ENCODE measurements around the gene RASD2. TPM values are rescaled to one million over a fixed set of nuclear protein-coding genes. Genes with fewer than 3 reads are reported as not detected.

RASD2 gene
- total RNA-seq, 1 experiment from 2014 or later, result not detected

DNA sequence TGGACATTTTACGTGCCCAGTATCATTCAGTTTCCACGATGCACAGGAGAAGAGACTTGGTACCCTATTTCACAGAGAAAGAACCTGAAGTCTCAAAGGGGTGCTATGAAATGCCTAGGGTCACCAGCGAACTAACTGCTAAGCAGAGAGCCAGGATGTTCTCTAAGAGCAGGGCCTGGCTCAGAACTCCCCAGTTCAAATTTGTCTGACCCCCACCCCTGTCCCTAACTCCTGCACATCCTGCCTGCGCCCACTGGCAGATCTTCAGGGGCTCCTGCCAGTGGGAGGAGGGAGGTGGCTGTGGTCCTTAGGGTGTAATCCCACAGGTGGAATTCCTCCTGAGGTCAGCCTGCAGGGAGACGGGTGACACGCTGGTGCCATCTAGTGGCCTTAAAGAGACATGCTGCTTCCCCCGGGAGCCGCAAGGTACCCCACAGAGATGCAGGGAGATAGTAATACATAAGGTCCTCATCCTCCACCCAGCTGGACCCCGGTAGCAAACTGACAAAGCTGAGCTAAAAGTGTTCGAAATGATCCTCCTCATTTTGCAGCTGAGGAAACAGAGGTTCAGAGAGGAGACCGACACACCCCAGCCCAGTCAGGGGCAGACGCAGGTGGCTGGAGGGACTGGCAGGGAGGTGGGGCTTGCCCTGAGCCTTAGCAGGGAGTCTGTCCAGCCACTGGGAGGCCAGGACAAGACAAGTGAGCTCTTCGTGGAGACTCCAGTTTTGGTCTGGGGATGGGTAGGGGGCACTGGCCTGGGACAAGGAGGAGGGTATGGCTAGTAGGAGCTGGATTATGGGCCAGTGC lies 42.4 kb downstream of the RASD2 start:
- peak; percentile 60 for DNase-seq (ENCODE audit: low spot score)

DNA sequence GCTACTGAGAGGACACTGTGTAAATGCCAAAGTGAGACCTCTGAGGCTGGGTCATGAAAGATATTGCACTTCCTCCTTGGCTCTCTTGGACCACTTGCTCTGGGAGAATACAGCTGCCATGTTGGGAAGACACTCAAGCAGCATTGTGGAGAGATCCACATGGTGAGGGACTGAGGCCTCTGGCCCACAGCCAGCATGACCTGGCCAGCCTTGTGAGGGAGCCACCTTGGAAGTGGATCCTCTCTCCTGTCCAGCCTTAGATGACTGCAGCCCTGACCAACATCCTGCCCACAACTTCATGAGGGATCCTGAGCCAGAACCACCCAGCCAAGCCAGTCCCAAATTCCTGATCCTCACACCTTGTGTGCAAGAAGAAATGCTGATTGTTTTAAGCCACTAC lies 46.1 kb downstream of the RASD2 start:
- no peak for DNase-seq (ENCODE audit: low spot score)

DNA sequence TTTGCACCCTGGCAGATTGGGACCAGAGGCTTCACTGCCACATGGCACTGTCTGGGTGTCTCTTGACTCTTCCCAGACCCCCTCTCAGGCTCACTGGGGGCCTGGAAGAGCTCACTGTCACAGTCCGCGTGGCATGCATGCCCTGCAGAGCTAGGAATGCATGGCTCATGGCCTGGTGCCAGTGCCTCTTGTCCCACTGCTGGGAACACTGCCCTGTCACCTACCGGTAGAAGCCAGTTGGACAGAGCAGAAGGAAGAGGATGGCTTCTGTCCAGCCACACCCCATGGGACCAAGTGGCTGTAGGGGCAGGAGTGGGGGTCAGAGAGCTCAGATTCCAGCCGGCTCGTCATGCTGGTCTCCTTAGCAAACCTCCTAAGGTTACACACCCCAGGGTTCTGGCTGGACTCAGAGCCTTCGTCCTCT lies 46.8 kb downstream of the RASD2 start:
- DNase-seq (ENCODE audit: low spot score), result peak; percentile 38

DNA sequence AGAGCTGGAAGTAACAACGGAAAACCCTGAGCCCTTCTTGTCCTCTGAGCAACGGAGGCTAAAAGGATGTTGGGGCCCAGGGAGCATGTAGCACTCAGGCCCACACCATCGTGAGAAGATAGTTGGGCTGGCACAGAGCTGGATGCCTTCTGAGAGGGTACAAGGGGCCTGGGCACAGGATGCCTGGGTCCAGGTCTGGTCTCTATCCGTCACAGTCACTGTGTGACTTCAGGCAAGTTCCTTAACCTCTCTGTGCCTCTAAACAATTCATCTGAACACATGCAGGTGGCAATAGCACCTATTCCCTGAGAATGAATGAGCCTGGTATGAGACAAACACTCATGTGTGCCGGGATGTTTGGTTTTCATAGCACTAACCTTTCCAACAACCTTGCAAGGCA lies 47.3 kb downstream of the RASD2 start:
- no peak for DNase-seq (ENCODE audit: low spot score)

DNA sequence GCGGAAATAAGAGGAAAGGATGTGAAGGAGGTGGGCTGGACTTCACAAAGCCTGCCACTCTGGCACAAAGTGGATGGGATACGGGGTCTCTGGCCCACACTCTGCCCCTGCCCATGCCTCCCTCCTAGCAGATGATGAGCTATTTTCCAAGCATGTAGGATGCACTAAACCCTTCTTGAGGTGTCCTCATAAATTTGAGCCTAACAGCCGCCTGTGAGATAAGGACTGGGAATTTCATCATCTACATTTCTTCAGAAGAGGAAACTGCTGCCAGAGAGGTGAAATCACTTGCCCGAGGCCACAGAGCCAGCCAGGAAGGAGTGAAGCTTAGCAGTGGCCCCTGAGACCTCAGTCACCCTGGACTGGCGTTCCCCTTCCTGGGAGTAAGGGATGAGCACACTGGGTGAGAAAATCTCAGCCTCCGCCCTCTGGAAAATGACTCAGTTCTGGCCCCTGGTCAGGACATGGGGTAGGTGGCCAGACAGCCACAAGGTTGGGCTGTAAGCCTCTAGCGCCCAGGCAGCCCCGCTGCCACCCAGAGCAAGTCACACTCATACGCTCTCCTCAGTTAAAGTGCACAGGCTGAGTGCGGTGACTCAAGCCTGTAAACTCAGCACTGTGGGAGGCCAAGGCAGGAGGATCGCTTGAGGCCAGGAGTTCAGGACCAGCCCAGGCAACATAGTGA lies 48.6 kb downstream of the RASD2 start:
- DNase-seq (ENCODE audit: low spot score), result no peak

DNA sequence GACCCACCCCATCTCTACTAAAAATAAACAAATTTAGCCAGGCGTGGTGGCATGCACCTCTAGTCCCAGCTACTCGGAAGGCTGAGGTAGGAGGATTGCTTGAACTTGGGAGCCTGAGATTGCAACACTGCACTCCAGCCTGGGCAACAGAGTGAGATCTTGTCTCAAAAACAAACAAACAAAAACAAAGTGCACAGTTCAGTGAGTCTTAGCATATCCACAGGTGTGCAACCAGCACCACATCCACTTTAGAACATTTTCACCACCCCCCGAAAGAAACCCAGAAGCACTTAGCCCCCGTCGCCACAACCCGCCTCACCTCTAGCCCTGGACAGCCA lies 49.1 kb downstream of the RASD2 start:
- DNase-seq (ENCODE audit: low spot score), result no peak

DNA sequence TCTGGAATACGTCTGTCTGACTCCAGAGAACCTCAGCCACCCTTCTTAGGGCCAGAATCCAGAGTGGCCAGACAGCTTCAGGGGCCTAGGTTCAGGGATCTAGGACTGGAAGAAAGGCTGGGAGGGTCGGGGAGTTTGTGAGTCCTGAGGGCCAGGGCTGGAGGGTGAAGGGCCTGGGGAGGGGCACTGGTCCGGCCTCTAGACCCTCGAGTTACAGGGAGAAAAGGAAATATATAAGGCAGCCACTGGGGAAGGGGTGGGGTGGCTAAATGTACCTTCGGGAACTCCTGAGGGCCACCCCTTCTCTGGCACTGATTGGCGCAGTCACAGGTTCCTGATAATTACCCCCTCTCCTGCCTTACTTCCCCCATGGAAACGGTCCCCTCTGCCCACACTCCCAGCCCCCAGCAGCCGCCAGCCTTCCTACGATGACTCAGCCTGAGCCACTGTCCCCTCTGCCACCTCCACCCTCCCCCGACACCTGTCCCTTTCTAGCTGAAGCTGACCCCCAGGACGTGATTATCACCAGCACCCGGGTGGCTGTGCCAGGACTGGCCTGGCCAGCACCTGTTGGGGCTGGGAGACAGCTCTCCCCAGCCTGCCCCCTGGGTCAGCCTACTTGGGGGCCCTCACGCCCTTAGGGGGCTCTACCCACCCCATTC lies 50.1 kb downstream of the RASD2 start:
- DNase-seq (ENCODE audit: low spot score), result no peak

DNA sequence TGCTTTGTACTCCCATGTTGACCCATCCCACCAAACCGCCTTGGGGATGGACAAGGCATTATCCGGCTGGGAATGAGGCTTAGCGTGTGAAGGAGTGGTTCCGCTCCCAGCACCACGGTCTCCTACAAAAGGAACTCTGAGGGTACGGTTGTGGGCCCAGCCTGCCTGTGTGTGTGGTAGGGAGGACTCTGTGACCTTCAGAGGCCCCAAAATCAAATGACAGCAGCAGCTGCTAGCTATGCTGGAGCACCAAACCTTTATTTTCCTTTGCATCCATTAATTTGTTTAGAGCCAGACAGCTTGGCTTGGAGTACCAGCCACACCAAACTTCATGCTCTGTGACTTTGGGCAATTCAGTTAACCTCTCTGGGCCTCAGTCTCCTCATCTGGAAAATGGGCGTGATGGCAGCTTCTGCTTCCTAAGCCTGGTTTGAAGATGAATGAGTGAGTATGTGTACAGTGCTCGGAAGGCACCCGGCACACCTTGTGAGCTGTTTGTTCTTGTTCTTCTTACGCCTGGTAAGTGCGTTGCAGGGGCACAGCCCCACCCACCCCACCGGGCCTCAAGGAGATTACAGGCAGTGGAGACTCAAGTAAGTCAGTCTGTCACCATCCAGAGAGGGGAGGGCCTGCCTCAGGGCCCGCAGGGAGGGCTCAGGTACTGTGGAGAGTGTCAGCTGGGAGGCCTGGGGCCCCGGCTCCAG lies 51.2 kb downstream of the RASD2 start:
- DNase-seq (ENCODE audit: low spot score), result no peak

DNA sequence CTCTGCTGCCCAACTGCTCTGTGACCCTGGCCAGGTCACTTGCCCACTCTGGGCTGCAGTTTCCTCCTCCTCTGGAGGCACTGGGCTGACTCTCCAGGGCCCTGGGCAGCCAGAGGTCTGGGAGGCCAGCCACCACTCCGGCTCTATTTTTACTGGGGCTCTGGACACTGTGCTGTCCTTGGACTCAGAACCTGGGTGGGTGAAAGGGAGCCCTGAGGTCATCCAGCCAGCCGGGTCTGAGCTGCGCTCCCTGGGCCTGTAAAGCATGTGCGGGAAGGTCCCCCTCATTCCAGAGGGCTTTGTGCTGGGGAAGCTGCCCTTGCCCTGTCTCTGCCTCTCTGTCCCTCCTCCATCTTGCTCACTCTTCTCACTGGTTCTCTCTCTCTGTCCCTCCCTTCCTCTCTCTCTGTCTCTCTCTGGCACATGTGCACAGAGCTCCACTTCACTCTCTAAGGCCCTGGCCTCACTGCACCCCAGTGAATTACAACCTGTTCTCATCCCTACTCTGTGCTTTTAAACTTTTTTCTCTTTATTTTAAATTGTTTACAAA lies 51.9 kb downstream of the RASD2 start:
- no peak for DNase-seq (ENCODE audit: low spot score)

DNA sequence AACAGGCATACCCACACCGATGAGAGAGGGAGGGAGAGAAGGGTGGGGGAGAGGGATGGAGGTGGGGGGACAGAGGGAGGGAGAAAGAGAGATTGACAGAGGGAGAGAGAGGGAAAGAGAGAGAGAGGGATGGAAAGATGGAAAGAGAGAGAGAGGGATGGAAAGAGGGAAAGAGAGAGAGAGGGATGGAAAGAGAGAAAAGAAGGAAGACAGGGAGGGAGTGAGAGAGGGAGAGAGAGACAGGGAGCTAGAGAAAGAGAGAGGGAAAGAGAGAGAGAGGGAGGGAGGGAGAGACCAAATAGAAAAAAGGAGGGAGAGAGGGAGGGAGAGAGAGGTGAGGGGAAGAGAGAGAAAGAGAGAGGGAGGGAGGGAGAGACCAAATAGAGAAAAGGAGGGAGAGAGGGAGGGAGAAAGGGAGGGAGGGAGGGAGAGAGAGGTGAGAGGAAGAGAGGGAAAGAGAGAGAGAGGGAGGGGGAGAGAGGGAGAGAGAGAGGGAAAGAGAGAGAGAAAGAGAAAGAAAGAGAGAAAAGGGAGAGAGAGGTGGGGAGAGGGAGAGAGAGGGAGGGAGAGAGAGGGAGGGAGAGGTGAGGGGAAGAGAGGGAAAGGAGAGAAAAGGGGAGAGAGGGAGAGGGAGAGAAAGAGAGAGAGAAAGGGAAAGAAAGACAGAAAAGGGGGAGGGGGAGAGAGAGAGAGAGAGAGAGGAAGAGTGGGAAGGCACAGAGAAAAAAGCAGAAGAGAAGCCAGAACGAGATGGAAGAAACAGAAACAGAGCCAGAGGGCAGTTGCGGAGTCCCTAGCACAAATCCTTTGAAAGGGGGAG lies 52.6 kb downstream of the RASD2 start:
- no peak for DNase-seq (ENCODE audit: low spot score)

DNA sequence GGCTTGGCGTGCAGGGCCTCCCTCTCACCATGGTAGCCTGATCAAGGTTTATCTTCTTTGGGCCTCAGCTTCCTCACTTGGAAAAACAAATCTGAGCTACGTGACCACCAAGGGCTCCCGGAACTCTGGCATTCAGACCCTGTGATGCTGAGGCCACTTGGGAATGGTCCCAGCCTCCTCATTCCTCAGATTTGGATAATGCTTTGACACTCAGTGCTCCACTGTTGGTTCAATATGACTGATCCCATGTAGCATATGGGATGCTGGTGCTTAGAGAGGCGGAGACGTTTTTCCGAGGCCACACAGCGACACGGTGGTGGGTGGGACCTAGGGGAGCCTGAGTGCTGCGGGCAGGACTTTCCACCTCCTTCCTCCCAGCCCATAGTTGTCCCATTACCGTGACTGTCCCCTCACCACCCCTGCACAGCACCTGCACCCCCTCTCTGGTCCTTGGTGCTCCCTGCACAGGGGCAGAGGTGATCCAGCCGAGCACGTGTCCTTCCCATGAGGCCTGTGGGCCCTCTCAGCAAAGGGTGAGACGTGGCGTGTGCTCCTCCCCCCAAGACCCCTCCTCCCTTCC lies 53.4 kb downstream of the RASD2 start:
- DNase-seq (ENCODE audit: low spot score), result no peak

DNA sequence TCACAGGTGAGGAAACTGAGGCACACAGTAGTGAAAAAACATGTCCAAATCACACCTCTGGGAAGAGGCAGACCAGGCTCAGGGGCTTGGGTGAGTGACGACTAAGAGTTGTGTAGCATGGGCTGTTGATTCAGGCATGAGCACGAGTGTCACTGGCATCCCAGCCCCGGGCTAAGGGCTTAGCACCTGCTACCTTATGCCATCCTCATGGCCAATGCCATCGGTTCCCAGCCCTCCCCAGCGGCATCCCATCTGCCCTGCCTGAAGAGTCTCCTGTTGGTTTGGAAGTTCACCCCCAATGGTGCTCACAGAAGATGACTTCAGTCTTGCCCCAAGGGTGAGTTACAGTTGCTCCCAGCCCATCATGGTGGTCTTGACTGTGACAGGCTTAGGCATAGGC lies 54.1 kb downstream of the RASD2 start:
- DNase-seq (ENCODE audit: low spot score), result no peak

DNA sequence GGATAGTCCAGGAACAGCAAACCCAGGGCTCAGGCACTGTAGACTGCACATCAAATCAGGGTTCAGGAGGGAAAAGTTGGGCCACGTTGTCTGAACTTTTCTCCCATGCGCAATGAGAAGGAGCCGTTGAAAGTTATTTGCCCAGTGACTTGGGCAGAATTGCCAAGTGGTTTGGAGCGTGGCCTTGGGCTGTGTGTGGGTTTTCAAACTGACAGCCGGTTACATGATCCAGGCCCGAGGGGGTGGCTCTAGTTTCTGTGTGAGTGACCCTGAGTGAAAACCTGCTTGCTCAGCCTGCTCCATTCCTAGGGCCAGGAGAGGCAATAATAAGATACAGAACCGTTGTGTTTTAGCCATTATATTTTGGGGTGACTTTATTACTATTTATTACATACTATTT lies 56.2 kb downstream of the RASD2 start:
- no peak for DNase-seq (ENCODE audit: low spot score)

DNA sequence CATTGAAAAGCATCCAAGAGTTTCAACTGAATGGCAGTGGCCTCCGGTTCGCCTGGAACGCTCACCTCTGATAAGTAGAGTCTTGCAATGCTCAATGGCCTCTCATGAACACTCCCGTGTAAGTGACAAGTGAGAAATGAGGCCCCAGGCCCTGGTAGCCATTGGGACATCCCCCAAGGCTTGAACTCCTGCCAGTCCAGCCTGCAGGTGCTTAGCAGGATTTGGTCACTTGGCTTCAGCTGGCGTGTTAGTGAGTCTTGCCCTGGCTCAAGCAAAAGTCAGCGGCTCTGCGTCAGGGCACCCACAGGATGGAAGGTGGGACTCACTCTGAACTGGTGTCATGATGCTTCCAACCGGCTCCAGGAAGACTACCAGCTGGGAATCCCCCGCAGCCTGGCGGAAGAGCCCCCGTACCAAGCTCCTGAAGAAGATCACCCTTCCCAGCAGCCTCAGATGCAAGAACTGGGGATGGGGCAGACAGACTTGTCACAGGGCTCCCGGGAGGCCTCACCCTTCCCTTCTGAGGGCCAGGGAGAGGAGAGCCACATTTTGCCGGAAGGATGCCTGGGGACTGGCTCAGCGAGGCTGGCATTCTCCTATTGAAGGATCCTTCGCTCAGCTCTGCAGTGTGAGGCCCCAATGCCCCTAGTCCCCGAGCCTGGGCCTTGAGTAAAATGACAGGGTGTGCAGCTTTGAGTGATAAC lies 57.2 kb downstream of the RASD2 start:
- no peak for DNase-seq (ENCODE audit: low spot score)

DNA sequence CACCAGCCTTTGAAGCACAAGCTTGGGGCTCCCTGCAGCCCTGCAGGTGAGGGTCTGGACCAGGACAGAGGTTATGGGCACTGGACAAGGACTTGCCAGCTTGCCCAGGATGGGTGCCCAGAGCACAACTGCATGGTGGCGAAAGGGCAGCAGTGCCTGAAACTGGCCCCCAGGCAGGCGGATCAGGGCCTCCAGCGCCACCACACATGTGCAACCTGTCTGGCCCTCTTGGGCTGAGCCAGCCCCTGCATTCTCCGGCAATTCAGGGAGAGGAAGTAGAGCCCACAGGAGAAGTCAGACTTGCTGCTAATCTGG lies 57.7 kb downstream of the RASD2 start:
- no peak for DNase-seq (ENCODE audit: low spot score)

DNA sequence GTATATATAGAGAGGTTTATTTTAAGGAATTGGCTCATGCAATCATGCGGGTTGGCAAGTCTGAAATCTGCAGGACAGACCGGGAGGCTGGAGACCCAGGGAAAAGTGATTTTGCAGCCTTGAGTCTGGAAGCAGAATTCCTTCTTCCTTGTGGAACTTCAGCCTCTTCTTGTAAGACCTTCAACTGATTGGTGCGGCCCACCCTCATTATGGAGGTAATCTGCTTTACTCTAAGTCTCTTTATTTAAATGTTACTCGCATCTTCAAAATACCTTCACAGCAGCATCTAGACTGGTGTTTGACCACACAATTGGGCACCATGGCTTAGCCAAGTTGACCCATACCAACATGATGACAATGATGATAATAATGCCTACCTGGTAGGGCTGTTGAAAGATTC lies 58.7 kb downstream of the RASD2 start:
- no peak for DNase-seq (ENCODE audit: low spot score)

DNA sequence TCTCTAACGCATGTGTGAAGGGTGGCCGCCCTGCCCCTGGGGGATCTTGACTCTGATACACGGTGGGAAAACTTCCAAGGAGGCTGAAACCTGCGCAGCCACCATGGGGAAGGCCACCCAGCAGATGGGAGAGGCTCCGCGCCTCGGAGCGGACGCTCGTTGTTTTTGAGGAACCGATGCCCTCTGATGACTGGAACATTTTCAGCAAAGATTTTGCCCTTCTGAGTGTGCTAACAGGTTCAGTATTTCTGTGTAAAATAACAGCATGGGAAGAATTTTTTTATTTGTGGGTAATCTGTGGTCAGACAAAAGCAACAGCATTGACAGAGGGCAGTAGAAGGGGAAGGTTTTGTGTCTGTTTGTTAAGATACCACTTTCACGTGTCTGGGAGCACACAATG lies 59.8 kb downstream of the RASD2 start:
- no peak for DNase-seq (ENCODE audit: low spot score)

DNA sequence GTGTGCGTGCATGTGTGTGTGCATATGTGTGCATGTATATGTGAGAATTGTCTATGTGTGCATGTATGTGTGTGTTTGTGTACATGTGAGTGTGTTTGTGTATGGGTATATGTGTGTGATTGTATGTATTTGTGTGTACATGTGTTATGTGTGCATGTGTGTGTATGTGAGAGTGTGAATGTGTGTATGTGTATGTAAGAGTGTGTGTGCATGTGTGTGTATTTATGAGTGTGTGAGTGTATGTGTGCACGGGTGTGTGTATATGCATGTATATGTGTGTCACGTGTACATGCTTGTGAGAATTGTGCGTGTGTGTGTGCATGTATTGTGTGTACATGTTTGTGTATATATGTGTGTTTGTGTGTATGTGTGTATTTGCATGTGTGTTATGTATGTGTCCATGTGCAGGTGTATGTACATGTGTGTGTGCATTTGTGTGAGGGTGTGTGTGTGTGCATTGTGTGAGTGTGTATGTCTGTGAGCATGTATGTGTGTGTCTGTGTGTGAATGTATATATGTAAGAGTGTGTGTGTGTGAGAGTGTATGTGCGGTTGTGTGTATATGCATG lies 60.5 kb downstream of the RASD2 start:
- DNase-seq (ENCODE audit: low spot score), result no peak

DNA sequence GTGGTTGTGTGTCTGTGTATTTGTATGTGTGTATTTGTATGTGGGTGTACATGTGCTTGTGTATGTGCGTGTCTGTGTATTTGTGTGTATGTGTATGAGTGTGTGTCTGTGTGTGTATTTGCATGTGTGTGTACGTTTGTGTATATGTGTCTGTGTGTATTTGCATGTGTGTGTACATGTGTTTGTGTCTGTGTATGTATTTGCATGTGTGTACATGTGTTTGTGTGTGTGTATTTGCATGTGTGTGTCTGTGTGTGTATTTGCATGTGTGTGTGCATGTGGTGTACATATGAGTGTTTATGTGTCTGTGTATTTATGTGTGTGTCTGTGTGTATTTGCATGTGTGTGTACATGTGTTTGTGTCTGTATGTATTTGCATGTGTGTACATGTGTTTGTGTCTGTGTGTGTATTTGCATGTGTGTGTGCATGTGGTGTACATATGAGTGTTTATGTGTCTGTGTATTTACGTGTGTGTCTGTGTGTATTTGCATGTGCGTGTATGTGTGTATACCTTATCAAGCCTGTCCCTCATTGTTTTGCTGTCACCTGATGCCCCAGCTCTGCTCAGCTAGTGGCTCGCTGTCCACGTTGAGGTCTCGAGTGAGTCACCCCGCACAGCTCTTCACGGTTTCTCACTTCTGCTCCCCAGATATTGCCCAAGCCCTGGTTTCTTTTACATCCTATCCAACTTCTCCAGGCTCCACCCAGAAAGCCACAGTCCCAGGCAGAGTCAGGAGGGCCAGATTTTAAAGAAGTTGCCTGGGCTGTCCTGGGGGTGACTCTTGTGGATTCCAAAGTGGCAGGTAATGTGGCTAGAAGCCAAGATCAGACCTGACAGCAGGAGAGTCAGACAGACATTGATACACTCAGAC lies 61.3 kb downstream of the RASD2 start:
- DNase-seq (ENCODE audit: low spot score), result peak; percentile 41
